Measurements from ENCODE around the gene CRISP3. TPM values are rescaled to one million over a fixed set of nuclear protein-coding genes. Genes with fewer than 3 reads are reported as not detected.

Gene CRISP3
- total RNA-seq, 5 donors from 2014 or later (not counting 1 experiment from before 2014, with no cell fraction given) = not detected

DNA sequence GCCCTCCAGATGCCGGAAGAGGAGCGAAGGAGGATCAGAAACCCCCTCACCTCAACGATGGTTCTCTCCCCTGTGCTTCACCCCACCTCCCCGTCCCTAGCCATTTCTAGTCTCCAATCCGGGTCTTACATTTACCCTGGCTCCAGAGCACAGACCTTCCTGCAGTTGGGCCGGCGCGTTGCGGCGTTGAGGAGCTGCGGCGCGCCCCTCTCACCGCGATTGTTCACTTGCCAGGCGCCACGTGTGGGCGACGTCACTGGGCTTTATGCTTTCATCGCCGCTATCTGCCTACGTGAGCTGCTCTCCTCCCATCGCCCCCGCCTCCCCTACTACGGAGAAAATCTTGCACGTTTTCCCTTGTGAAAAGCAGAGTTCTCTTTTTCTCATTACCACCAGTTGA lies 30.8 kb downstream of the CRISP3 start, which contains the start of gene CRISP2:
Gene CRISP2, minus strand, starts transcription at position 198 of the 400 bp plus-strand sequence. CDS start 4,347 bp downstream, outside the sequence.
- Histone ChIP-seq H3K27me3 (replicated peaks in 1 of 2; ENCODE audit: control insufficient read depth in 2 of 2, extremely low read depth in 1 of 2, insufficient read depth in 2 of 2, low read length in 1 of 2) (no peaks in the 10 kb centered on the region), H3K9me3 (no peaks in the 10 kb centered on the region), H3K27ac (ENCODE audit: low read length) (no peak within 1 kb of the TSS), H3K4me3 (ENCODE audit: control insufficient read depth in 1 of 2, extremely low read depth in 1 of 2, low read length in 1 of 2) (no peak within 1 kb of the TSS), H3K4me1 (ENCODE audit: control insufficient read depth in 1 of 2, extremely low read depth in 1 of 2, insufficient read depth in 2 of 2, low read length in 2 of 2) (no peaks in the 10 kb centered on the region), H3K36me3 (ENCODE audit: control insufficient read depth in 2 of 2, extremely low read depth in 1 of 2, insufficient read depth in 1 of 2, low read length in 1 of 2) (no peaks in the 10 kb centered on the region)
- Mint-ChIP-seq H3K4me3 (no peak within 1 kb of the TSS), H3K27ac (no peak within 1 kb of the TSS), H3K27me3 (no peaks in the 10 kb centered on the region), H3K9me3 (peaks cover 3 to 12% (median 4%) of the 10 kb centered on the region in 3 donors), H3K4me1 (no peaks in the 10 kb centered on the region), H3K36me3 (no peaks in the 10 kb centered on the region)
- DNase-seq (no peak), ATAC-seq (replicated peaks in 1 of 4) (no peak)
- ChIA-PET CTCF (no interaction called here), POLR2A (no interaction called here)
- WGBS (ENCODE audit: insufficient coverage) = 81% methylated on average over 23 of the region's 26 CpGs

DNA sequence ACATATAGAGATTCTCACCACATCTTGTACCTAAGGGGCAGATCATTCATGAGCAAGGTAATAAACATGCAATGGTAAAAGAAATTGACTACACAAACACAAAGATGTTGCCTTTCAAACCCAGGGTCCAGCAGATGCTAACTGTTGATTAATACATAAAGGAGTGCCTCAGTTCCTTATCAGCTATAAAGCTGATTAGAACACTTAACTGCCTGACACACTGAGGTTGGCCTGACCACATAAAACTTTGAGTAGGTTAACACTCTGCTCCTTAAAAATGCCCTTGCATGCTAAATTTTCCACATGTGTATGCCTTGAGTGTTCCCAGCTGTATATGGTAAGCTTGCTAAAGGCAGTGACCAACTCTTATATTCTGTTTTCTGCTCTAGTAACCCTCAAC lies 45.7 kb downstream of the CRISP3 start:
- Histone ChIP-seq H3K36me3 (ENCODE audit: control insufficient read depth in 2 of 2, extremely low read depth in 1 of 2, insufficient read depth in 1 of 2, low read length in 1 of 2) (no peaks in the 10 kb centered on the region), H3K27me3 (replicated peaks in 1 of 2; ENCODE audit: control insufficient read depth in 2 of 2, extremely low read depth in 1 of 2, insufficient read depth in 2 of 2, low read length in 1 of 2) (no peaks in the 10 kb centered on the region), H3K27ac (ENCODE audit: low read length) (no peak overlapping the region), H3K4me3 (ENCODE audit: control insufficient read depth in 1 of 2, extremely low read depth in 1 of 2, low read length in 1 of 2) (no peak overlapping the region), H3K4me1 (ENCODE audit: control insufficient read depth in 1 of 2, extremely low read depth in 1 of 2, insufficient read depth in 2 of 2, low read length in 2 of 2) (no peaks in the 10 kb centered on the region), H3K9me3 (no peaks in the 10 kb centered on the region)
- DNase-seq = no peak
- Mint-ChIP-seq H3K36me3 (no peaks in the 10 kb centered on the region), H3K27me3 (no peaks in the 10 kb centered on the region), H3K4me3 (no peak overlapping the region), H3K27ac (no peak overlapping the region), H3K4me1 (no peaks in the 10 kb centered on the region), H3K9me3 (peaks cover 10 to 12% (median 11%) of the 10 kb centered on the region in 3 donors)
- ATAC-seq (replicated peaks in 1 of 4) = no peak
- POLR2A ChIA-PET = no interaction called here
- CTCF ChIA-PET = no interaction called here

GRCh38 chr6:49693512-49693911 lies 50.7 kb downstream of the CRISP3 start:
- H3K27me3 ChIP-seq (replicated peaks in 1 of 2; ENCODE audit: control insufficient read depth in 2 of 2, extremely low read depth in 1 of 2, insufficient read depth in 2 of 2, low read length in 1 of 2) = no peaks in the 10 kb centered on the region
- no peak overlapping the region for H3K27ac ChIP-seq (ENCODE audit: low read length)
- WGBS (ENCODE audit: insufficient coverage) = no CpG with 5 or more reads among the region's 1 CpG
- H3K4me1 Mint-ChIP-seq = no peaks in the 10 kb centered on the region
- H3K9me3 ChIP-seq = no peaks in the 10 kb centered on the region
- DNase-seq = no peak
- no peaks in the 10 kb centered on the region for H3K36me3 ChIP-seq (ENCODE audit: control insufficient read depth in 2 of 2, extremely low read depth in 1 of 2, insufficient read depth in 1 of 2, low read length in 1 of 2)
- CTCF ChIA-PET = no interaction called here
- no peaks in the 10 kb centered on the region for H3K4me1 ChIP-seq (ENCODE audit: control insufficient read depth in 1 of 2, extremely low read depth in 1 of 2, insufficient read depth in 2 of 2, low read length in 2 of 2)
- no peaks in the 10 kb centered on the region for H3K36me3 Mint-ChIP-seq
- H3K9me3 Mint-ChIP-seq = peaks cover 6 to 28% (median 13%) of the 10 kb centered on the region in 3 donors
- no peak overlapping the region for H3K4me3 Mint-ChIP-seq
- no peaks in the 10 kb centered on the region for H3K27me3 Mint-ChIP-seq
- H3K27ac Mint-ChIP-seq = no peak overlapping the region
- ATAC-seq (replicated peaks in 1 of 4) = no peak
- no peak overlapping the region for H3K4me3 ChIP-seq (ENCODE audit: control insufficient read depth in 1 of 2, extremely low read depth in 1 of 2, low read length in 1 of 2)
- POLR2A ChIA-PET = no interaction called here

- H3K27me3 Mint-ChIP-seq = no peaks in the 10 kb centered on the region
- no peak for ATAC-seq (replicated peaks in 1 of 4)
- peaks cover 6 to 28% (median 13%) of the 10 kb centered on the region in 3 donors for H3K9me3 Mint-ChIP-seq
- Histone ChIP-seq H3K4me1 (ENCODE audit: control insufficient read depth in 1 of 2, extremely low read depth in 1 of 2, insufficient read depth in 2 of 2, low read length in 2 of 2) (no peaks in the 10 kb centered on the region), H3K27me3 (replicated peaks in 1 of 2; ENCODE audit: control insufficient read depth in 2 of 2, extremely low read depth in 1 of 2, insufficient read depth in 2 of 2, low read length in 1 of 2) (no peaks in the 10 kb centered on the region), H3K4me3 (ENCODE audit: control insufficient read depth in 1 of 2, extremely low read depth in 1 of 2, low read length in 1 of 2) (no peak overlapping the region), H3K27ac (ENCODE audit: low read length) (no peak overlapping the region), H3K9me3 (no peaks in the 10 kb centered on the region), H3K36me3 (ENCODE audit: control insufficient read depth in 2 of 2, extremely low read depth in 1 of 2, insufficient read depth in 1 of 2, low read length in 1 of 2) (no peaks in the 10 kb centered on the region)
- H3K4me1 Mint-ChIP-seq = no peaks in the 10 kb centered on the region
- ChIA-PET CTCF (no interaction called here), POLR2A (no interaction called here)
- WGBS (ENCODE audit: insufficient coverage) = 86% methylated on average over 1 of the region's 2 CpGs
- no peak overlapping the region for H3K27ac Mint-ChIP-seq
- no peak overlapping the region for H3K4me3 Mint-ChIP-seq
- DNase-seq = no peak
- no peaks in the 10 kb centered on the region for H3K36me3 Mint-ChIP-seq
These were observed 51.7 kb downstream of the CRISP3 start for GRCh38 chr6:49692534-49692933.

Other genes starting within 250 kb of the CRISP3 start
- not detected for gene GLYATL3, start 244.5 kb downstream of the CRISP3 start, total RNA-seq
- gene C6orf141, start 193.7 kb downstream of the CRISP3 start, total RNA-seq = not detected
- under 1 TPM in 3 of 5 donors, not detected in 2; 0.44 to 0.66 (median 0.51) TPM for gene RHAG, start 107.5 kb downstream of the CRISP3 start, total RNA-seq
- gene CRISP2, start 30.8 kb downstream of the CRISP3 start, total RNA-seq = not detected
- gene PGK2, start 42.9 kb upstream of the CRISP3 start, total RNA-seq = not detected
- not detected for gene CRISP1, start 122.1 kb upstream of the CRISP3 start, total RNA-seq
- gene DEFB114, start 219.8 kb upstream of the CRISP3 start, total RNA-seq = not detected
- gene DEFB113, start 225.2 kb upstream of the CRISP3 start, total RNA-seq = not detected